H1 (cell line): Measurements from ENCODE around the gene PTPRG. TPM values are rescaled to one million over a fixed set of nuclear protein-coding genes. Genes with fewer than 3 reads are reported as not detected.

Experiments
- CTCF ChIA-PET: fragments of 300-600 bp; sonication (Branson Sonifier 250); formaldehyde crosslinking; loops from one replicate; lab custom pipeline; 2021; ENCODE audit not compliant: partially characterized antibody; lab: Charles Lee
- POLR2A ChIA-PET: fragments of 300-600 bp; sonication (Branson Sonifier 250); formaldehyde crosslinking; loops from one replicate; lab custom pipeline; 2021; ENCODE audit warnings: inconsistent platforms; ENCODE audit not compliant: partially characterized antibody; lab: Charles Lee
- DNase-seq, 2 experiments: peaks; one replicate each; pipeline versions ENCODE4 v3.0.0 to v3.0.0-alpha.2; 2010 to 2022; ENCODE audit warnings: low spot score in 2 of 2, low read depth in 1 of 2, mixed read lengths in 1 of 2
- FAIRE-seq: peaks from 2 replicates; lab custom pipeline; 2011; peaks lifted over from hg19 to GRCh38; lab: Jason Lieb, UNC
- H2AFZ ChIP-seq: 2 replicates; pipeline ENCODE4 v1.8.1; 2012; ENCODE audit warnings: low read length, inconsistent platforms
- H2AK5ac ChIP-seq: 2 replicates; pipeline ENCODE4 v1.6.1; 2013; ENCODE audit warnings: low read depth, low read length
- H2BK120ac ChIP-seq: replicated peaks from 2 replicates; pipeline ENCODE3; 2013; ENCODE audit warnings: low read depth, low read length, inconsistent platforms
- H2BK12ac ChIP-seq: 2 replicates; pipeline ENCODE4 v1.6.1; 2013; ENCODE audit warnings: low read depth, low read length
- H2BK15ac ChIP-seq: 2 replicates; pipeline ENCODE4 v1.6.1; 2013; ENCODE audit warnings: low read length
- H2BK20ac ChIP-seq: 2 replicates; pipeline ENCODE4 v1.6.1; 2013; ENCODE audit warnings: low read length
- H2BK5ac ChIP-seq: 2 replicates; pipeline ENCODE4 v1.6.1; 2013; ENCODE audit warnings: low read depth, low read length
- H3K14ac ChIP-seq: 2 replicates; pipeline ENCODE4 v1.6.1; 2013; ENCODE audit warnings: inconsistent platforms; ENCODE audit not compliant: insufficient read length
- H3K18ac ChIP-seq: 2 replicates; pipeline ENCODE4 v1.6.1; 2013; ENCODE audit warnings: low read length; ENCODE audit errors: extremely low read depth
- H3K23ac ChIP-seq: 2 replicates; pipeline ENCODE4 v1.6.1; 2013; ENCODE audit warnings: inconsistent platforms; ENCODE audit not compliant: insufficient read length
- H3K23me2 ChIP-seq: 2 replicates; pipeline ENCODE4 v1.6.1; 2013; ENCODE audit warnings: low read depth, low read length
- H3K27ac ChIP-seq: 2 replicates; pipeline ENCODE4 v1.6.1; 2011; ENCODE audit warnings: low read depth, low read length, inconsistent platforms
- H3K27me3 ChIP-seq, 4 experiments: replicated peaks in 1 of 4; 1 replicate in 1 of 4; 2 replicates in 3 of 4; pipeline versions ENCODE4 v1.6.1 to v1.8.1; 2011 to 2013; ENCODE audit warnings: low read length in 3 of 4, mild to moderate bottlenecking in 3 of 4, inconsistent platforms in 2 of 4, mixed read lengths in 2 of 4, moderate library complexity in 1 of 4; ENCODE audit not compliant: control insufficient read depth in 3 of 4, insufficient read depth in 3 of 4; ENCODE audit errors: extremely low read depth in 1 of 4
- H3K36me3 ChIP-seq, 4 experiments: 2 replicates each; pipeline versions ENCODE4 v1.6.1 to v1.8.1; 2011 to 2013; ENCODE audit warnings: mild to moderate bottlenecking in 4 of 4, low read length in 3 of 4, moderate library complexity in 2 of 4, control low read depth in 1 of 4, inconsistent platforms in 1 of 4; ENCODE audit not compliant: insufficient read depth in 4 of 4, control insufficient read depth in 2 of 4
- H3K4ac ChIP-seq: replicated peaks from 2 replicates; pipeline ENCODE3; 2013; ENCODE audit warnings: low read length, low read depth, mixed read lengths, inconsistent platforms; ENCODE audit not compliant: insufficient read length
- H3K4me1 ChIP-seq, 4 experiments: replicated peaks in 1 of 4; 1 replicate in 1 of 4; 2 replicates in 3 of 4; pipeline versions ENCODE4 v1.6.1 to v1.8.1; 2011 to 2013; ENCODE audit warnings: low read length in 3 of 4, inconsistent platforms in 2 of 4, mixed read lengths in 1 of 4; ENCODE audit not compliant: insufficient read depth in 4 of 4, control insufficient read depth in 3 of 4
- H3K4me2 ChIP-seq, 2 experiments: 2 replicates each; pipeline versions ENCODE4 v1.6.1 to v1.8.1; 2011 to 2013; ENCODE audit warnings: low read depth in 2 of 2, low read length in 2 of 2, control low read depth in 1 of 2, inconsistent platforms in 1 of 2, mild to moderate bottlenecking in 1 of 2; ENCODE audit not compliant: insufficient read depth in 1 of 2
- H3K4me3 ChIP-seq, 4 experiments: fragments of 200-600, 300-600 bp in 1 of 4; sonication (generic), shearing (Covaris generic), sonication (Bioruptor Twin) in 1 of 4; 2 replicates each; pipeline versions ENCODE4 v1.5.1 to v1.8.1; 2011 to 2016; ENCODE audit warnings: low read length in 4 of 4, low read depth in 3 of 4, control low read depth in 2 of 4, inconsistent platforms in 2 of 4, mild to moderate bottlenecking in 2 of 4, mixed read lengths in 1 of 4, moderate library complexity in 1 of 4; ENCODE audit not compliant: insufficient read depth in 2 of 4; ENCODE audit errors: extremely low read depth in 1 of 4
- H3K56ac ChIP-seq: replicated peaks from 2 replicates; pipeline ENCODE3; 2013; ENCODE audit warnings: low read depth, mild to moderate bottlenecking, mixed read lengths, low read length, inconsistent platforms; ENCODE audit not compliant: insufficient read length
- H3K79me1 ChIP-seq: 2 replicates; pipeline ENCODE4 v1.6.1; 2013; ENCODE audit warnings: low read depth, low read length, control low read depth
- H3K79me2 ChIP-seq, 2 experiments: 2 replicates each; pipeline versions ENCODE4 v1.6.1 to v1.8.1; 2012 to 2013; ENCODE audit warnings: low read length in 2 of 2, mild to moderate bottlenecking in 2 of 2, inconsistent platforms in 1 of 2; ENCODE audit not compliant: insufficient read depth in 2 of 2, control insufficient read depth in 1 of 2
- H3K9ac ChIP-seq, 4 experiments: replicated peaks in 1 of 4; 1 replicate in 1 of 4; 2 replicates in 3 of 4; pipeline versions ENCODE4 v1.6.1 to v1.8.1; 2011 to 2013; ENCODE audit warnings: low read depth in 3 of 4, low read length in 3 of 4, control low read depth in 2 of 4, mild to moderate bottlenecking in 2 of 4, moderate library complexity in 2 of 4, inconsistent platforms in 1 of 4; ENCODE audit errors: extremely low read depth in 1 of 4
- H3K9me3 ChIP-seq, 2 experiments: 2 replicates each; pipeline versions ENCODE4 v1.6.1 to v1.8.1; 2012 to 2013; ENCODE audit warnings: mild to moderate bottlenecking in 2 of 2, moderate library complexity in 2 of 2, control low read depth in 1 of 2, inconsistent platforms in 1 of 2, low read depth in 1 of 2, low read length in 1 of 2, mixed read lengths in 1 of 2; ENCODE audit not compliant: insufficient read depth in 2 of 2
- H4K20me1 ChIP-seq, 2 experiments: replicated peaks in 1 of 2; 2 replicates each; pipeline versions ENCODE3 to v1.8.1; 2011 to 2013; ENCODE audit warnings: inconsistent platforms in 2 of 2, low read length in 2 of 2, mild to moderate bottlenecking in 1 of 2; ENCODE audit not compliant: insufficient read depth in 2 of 2, control insufficient read depth in 1 of 2
- H4K5ac ChIP-seq: 2 replicates; pipeline ENCODE4 v1.6.1; 2013; ENCODE audit warnings: low read length, low read depth, mixed read lengths, inconsistent platforms; ENCODE audit not compliant: insufficient read length
- H4K8ac ChIP-seq: 2 replicates; pipeline ENCODE4 v1.8.0; 2013; ENCODE audit warnings: mild to moderate bottlenecking, moderate library complexity, low read length, inconsistent platforms; ENCODE audit not compliant: insufficient read depth; ENCODE audit errors: extremely low read depth
- H4K91ac ChIP-seq: replicated peaks from 2 replicates; pipeline ENCODE3; 2013; ENCODE audit warnings: low read length, mixed read lengths, inconsistent platforms; ENCODE audit not compliant: insufficient read length
- CBX8 ChIP-seq: fragments of 300-800, 300-1000 bp; sonication (generic); IDR thresholded peaks from 2 replicates; pipeline ENCODE4 v1.7.1; 2016; ENCODE audit warnings: low read depth, low read length, borderline replicate concordance
- CEBPB ChIP-seq: IDR thresholded peaks from 2 replicates; pipeline ENCODE4 v1.6.1; 2012; ENCODE audit warnings: low read depth, low read length
- KDM1A ChIP-seq: fragments of 200-600, 300-600 bp; sonication (generic); IDR thresholded peaks from 2 replicates; pipeline ENCODE4 v1.7.1; 2016; ENCODE audit warnings: mild to moderate bottlenecking, low read length, borderline replicate concordance
- POU5F1 ChIP-seq: IDR thresholded peaks from 2 replicates; pipeline ENCODE4 v1.6.1; 2011; ENCODE audit warnings: low read depth, mild to moderate bottlenecking, low read length, moderate library complexity
- RXRA ChIP-seq: IDR thresholded peaks from 2 replicates; pipeline ENCODE4 v1.6.1; 2011; ENCODE audit warnings: low read depth, mild to moderate bottlenecking, low read length, moderate library complexity; ENCODE audit not compliant: insufficient read depth
- SIX5 ChIP-seq: IDR thresholded peaks from 2 replicates; pipeline ENCODE4 v1.6.1; 2011; ENCODE audit warnings: mild to moderate bottlenecking, low read depth, low read length
- SP2 ChIP-seq: IDR thresholded peaks from 2 replicates; pipeline ENCODE4 v1.6.1; 2012; ENCODE audit warnings: mild to moderate bottlenecking, low read length, inconsistent platforms
- TAF1 ChIP-seq: IDR thresholded peaks from 2 replicates; pipeline ENCODE4 v1.6.1; 2011; ENCODE audit warnings: mild to moderate bottlenecking, low read depth, low read length
- TBP ChIP-seq: IDR thresholded peaks from 2 replicates; pipeline ENCODE4 v1.6.1; 2011; ENCODE audit warnings: low read depth, low read length, improper control_type of control experiment
- TEAD4 ChIP-seq: IDR thresholded peaks from 2 replicates; pipeline ENCODE4 v1.6.1; 2012; ENCODE audit warnings: low read depth, low read length, inconsistent platforms, mixed read lengths
- WGBS, 2 experiments: shearing (Covaris generic) in 1 of 2; methylation state at CpG; one replicate each; pipeline versions ENCODE4 v1.1.6 to v1.1.7; 2013 to 2015; ENCODE audit warnings: low lambda C conversion rate in 2 of 2, mixed read lengths in 2 of 2, inconsistent platforms in 1 of 2, low coverage in 1 of 2, missing lambda C conversion rate in 1 of 2; ENCODE audit not compliant: insufficient replicate concordance in 2 of 2, insufficient coverage in 1 of 2, insufficient read length in 1 of 2; ENCODE audit errors: extremely low coverage in 1 of 2, missing lambda C conversion rate in 1 of 2; 5-methylcytosine and 5-hydroxymethylcytosine counted together
- polyA plus RNA-seq, 7 experiments: library from polyadenylated mRNA; depleted of rRNA in 3 of 7; stranded (reverse) in 5 of 7; unstranded in 2 of 7; fragments of >200 nt in 5 of 7; fragments of 200-250 nt in 2 of 7; gene quantifications; 1 replicate in 5 of 7; 2 replicates in 1 of 7; 4 replicates in 1 of 7; pipeline versions ENCODE4 v1.2.1 to v1.2.3, GENCODE V29; 2011 to 2013; ENCODE audit warnings: missing spikeins in 2 of 7, mixed read lengths in 2 of 7
- total RNA-seq: library from RNA; stranded (reverse); fragmentation: NEBNext Ultra II Directional; extraction: Animal tissue kit (Norgen Biotek cat#: 25700); gene quantifications from 2 replicates; pipeline ENCODE4 v1.2.1, GENCODE V29; 2021
- TF ChIP-seq, protein P1 (sequence below), 3 experiments: IDR thresholded peaks; 1 replicate in 2 of 3; 2 replicates in 1 of 3; pipeline versions ENCODE4 v1.5.1 to v1.6.1; 2011; ENCODE audit warnings: low read length in 3 of 3, mild to moderate bottlenecking in 3 of 3, inconsistent platforms in 2 of 3, low read depth in 1 of 3, moderate library complexity in 1 of 3; ENCODE audit not compliant: insufficient read depth in 1 of 3; ENCODE audit errors: control extremely low read depth in 1 of 3

Gene PTPRG
- total and polyA plus RNA-seq, 2 of the 8 experiments (the other 6 are each of a cell fraction or from before 2014, with no cell fraction given), result 23.3 to 96.2 TPM

DNA sequence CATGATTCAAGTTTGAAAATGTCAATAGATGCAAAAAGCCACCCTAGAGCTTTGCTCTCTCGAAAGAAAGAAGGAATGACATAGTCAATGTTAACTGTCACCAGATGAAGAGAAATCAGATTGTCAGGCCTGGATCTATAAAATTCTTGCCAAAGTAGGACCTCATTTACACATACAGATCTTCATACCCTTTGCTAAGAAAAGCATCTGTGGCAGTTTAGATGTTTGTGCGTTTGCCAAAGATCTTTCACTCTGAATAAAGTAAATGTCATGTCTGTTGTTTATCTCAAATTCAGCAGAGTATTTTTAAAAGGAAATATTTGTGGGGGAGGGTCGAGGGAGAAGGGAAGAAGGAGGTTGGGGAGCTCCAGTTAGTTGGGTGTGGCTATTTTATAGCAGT lies 692.6 kb downstream of the PTPRG start:
- H3K23me2 ChIP-seq, result no peaks in the 10 kb centered on the region
- peaks cover 0 to 2% (median 0%) of the 10 kb centered on the region in 4 experiments; a peak in 2 of 8 replicates for H3K36me3 ChIP-seq
- FAIRE-seq (no peak), DNase-seq (no peak)
- ChIA-PET POLR2A (interaction anchor here (1.0 kb wide), 1 partner anchor 11 kb away, joined by 3 read pairs; no protein-coding TSS in a partner anchor), CTCF (interaction anchor here (1.3 kb wide), 1 partner anchor 11 kb away, joined by 3 read pairs; no protein-coding TSS in a partner anchor)
- H4K91ac ChIP-seq, result no peak overlapping the region
- H3K9ac ChIP-seq, result peak overlapping the region in 1 of 4 experiments; percentile 34; a peak in 1 of 7 replicates
- 95 to 100% methylated on average over 1 to 3 of the region's 3 CpGs for WGBS, 2 experiments
- H3K27ac ChIP-seq, result no peak overlapping the region
- no peak overlapping the region for H2BK20ac ChIP-seq
- H3K4me2 ChIP-seq, result no peak overlapping the region
- H3K27me3 ChIP-seq, result no peaks in the 10 kb centered on the region
- no peaks in the 10 kb centered on the region for H3K79me2 ChIP-seq
- no peaks in the 10 kb centered on the region; a peak in 1 of 7 replicates for H3K4me1 ChIP-seq
- no peak overlapping the region for H2BK120ac ChIP-seq
- H3K23ac ChIP-seq, result no peak overlapping the region
- no peak overlapping the region for H3K4ac ChIP-seq
- no peak overlapping the region for H4K5ac ChIP-seq
- H2BK15ac ChIP-seq, result no peak overlapping the region
- no peak overlapping the region for H3K18ac ChIP-seq
- H3K79me1 ChIP-seq, result no peaks in the 10 kb centered on the region
- no peak overlapping the region for H3K56ac ChIP-seq
- H3K14ac ChIP-seq, result no peak overlapping the region
- H4K20me1 ChIP-seq, result peaks cover 0 to 1% of the 10 kb centered on the region in 2 experiments
- H2BK12ac ChIP-seq, result no peak overlapping the region
- no peak overlapping the region for H2BK5ac ChIP-seq
- H3K4me3 ChIP-seq, result no peak overlapping the region
- H3K9me3 ChIP-seq, result no peaks in the 10 kb centered on the region
- H4K8ac ChIP-seq, result no peak overlapping the region
- H2AK5ac ChIP-seq, result no peak overlapping the region
- no peak overlapping the region for H2AFZ ChIP-seq
- TF ChIP-seq TEAD4 (no peak), TAF1 (no peak), TBP (no peak), CEBPB (no peak), CBX8 (no peak), KDM1A (no peak), POU5F1 (no peak), RXRA (no peak), SP2 (no peak), SIX5 (no peak)
- TF ChIP-seq, protein P1, sequence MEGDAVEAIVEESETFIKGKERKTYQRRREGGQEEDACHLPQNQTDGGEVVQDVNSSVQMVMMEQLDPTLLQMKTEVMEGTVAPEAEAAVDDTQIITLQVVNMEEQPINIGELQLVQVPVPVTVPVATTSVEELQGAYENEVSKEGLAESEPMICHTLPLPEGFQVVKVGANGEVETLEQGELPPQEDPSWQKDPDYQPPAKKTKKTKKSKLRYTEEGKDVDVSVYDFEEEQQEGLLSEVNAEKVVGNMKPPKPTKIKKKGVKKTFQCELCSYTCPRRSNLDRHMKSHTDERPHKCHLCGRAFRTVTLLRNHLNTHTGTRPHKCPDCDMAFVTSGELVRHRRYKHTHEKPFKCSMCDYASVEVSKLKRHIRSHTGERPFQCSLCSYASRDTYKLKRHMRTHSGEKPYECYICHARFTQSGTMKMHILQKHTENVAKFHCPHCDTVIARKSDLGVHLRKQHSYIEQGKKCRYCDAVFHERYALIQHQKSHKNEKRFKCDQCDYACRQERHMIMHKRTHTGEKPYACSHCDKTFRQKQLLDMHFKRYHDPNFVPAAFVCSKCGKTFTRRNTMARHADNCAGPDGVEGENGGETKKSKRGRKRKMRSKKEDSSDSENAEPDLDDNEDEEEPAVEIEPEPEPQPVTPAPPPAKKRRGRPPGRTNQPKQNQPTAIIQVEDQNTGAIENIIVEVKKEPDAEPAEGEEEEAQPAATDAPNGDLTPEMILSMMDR (IDR thresholded peaks at IDR 0.05; ENCODE audit: control extremely low read depth in 1 of 3, insufficient read depth in 1 of 3, low read depth in 1 of 3, low read length in 3 of 3), result no peak
